GM12878 (cell line): ENCODE results near the gene FAM47E. TPM values are rescaled to one million over a fixed set of nuclear protein-coding genes. Genes with fewer than 3 reads are reported as not detected.
A peak's percentile ranks its signal among the peaks of the same experiment; 100 is the strongest.

Experiments
- ATAC-seq: fragments of 200-7000 bp; cut with Tn5 transposase; 3 replicates; pipeline ENCODE4 v1.9.1; 2020; ENCODE audit warnings: mild to moderate bottlenecking, moderate library complexity
- BruUV-seq: library from RNA; stranded (reverse); fragments of 400-500 nt; replicated peaks from 2 replicates; lab custom pipeline; 2021; lab: Mats Ljungman, UMichigan
- CTCF ChIA-PET: fragments of 300-600 bp; sonication (Branson Sonifier 250); formaldehyde crosslinking; extraction: SDS; loops from one replicate; lab custom pipeline; 2021; ENCODE audit warnings: inconsistent platforms; lab: Yijun Ruan, JAX
- POLR2A ChIA-PET: fragments of 350-600 bp; formaldehyde crosslinking; extraction: SDS; loops from one replicate; lab custom pipeline; 2021; ENCODE audit warnings: inconsistent platforms; lab: Charles Lee
- RAD21 ChIA-PET: fragments of 300-600 bp; sonication (Branson Sonifier 250); formaldehyde crosslinking; loops from one replicate; lab custom pipeline; 2023; ENCODE audit warnings: antibody characterized with exemption; ENCODE audit not compliant: unreplicated experiment; lab: Charles Lee
- SMC1A ChIA-PET: fragments of 300-600 bp; sonication (Branson Sonifier 250); formaldehyde crosslinking; loops from one replicate; lab custom pipeline; 2023; ENCODE audit not compliant: unreplicated experiment, uncharacterized antibody; lab: Charles Lee
- DNase-seq: peaks from one replicate; pipeline ENCODE4 v3.0.0-alpha.2; 2011; ENCODE audit warnings: low read depth, low spot score
- FAIRE-seq: peaks from 3 replicates; lab custom pipeline; 2011; peaks lifted over from hg19 to GRCh38; lab: Jason Lieb, UNC
- H2AFZ ChIP-seq: 2 replicates; pipeline ENCODE4 v1.6.0; 2011; ENCODE audit warnings: low read depth, low read length, control low read depth; ENCODE audit not compliant: control insufficient read depth
- H3K27ac ChIP-seq: 2 replicates; pipeline ENCODE4 v1.5.1; 2011; ENCODE audit warnings: control low read depth; ENCODE audit not compliant: control insufficient read depth, insufficient read depth
- H3K27me3 ChIP-seq, 2 experiments: replicated peaks in 1 of 2; 2 replicates each; pipeline versions ENCODE4 v1.6.0 to v1.6.1; 2011; ENCODE audit warnings: low read length in 1 of 2; ENCODE audit not compliant: control insufficient read depth in 2 of 2, insufficient read depth in 2 of 2
- H3K36me3 ChIP-seq, 2 experiments: 2 replicates each; pipeline ENCODE4 v1.5.1; 2011; ENCODE audit warnings: low read length in 1 of 2; ENCODE audit not compliant: control insufficient read depth in 2 of 2, insufficient read depth in 2 of 2
- H3K4me1 ChIP-seq: 2 replicates; pipeline ENCODE4 v1.6.1; 2011; ENCODE audit warnings: mild to moderate bottlenecking, low read length, moderate library complexity, mixed read lengths; ENCODE audit not compliant: control insufficient read depth, insufficient read depth
- H3K4me2 ChIP-seq: 2 replicates; pipeline ENCODE4 v1.6.0; 2011; ENCODE audit warnings: control low read depth; ENCODE audit not compliant: control insufficient read depth, insufficient read depth
- H3K4me3 ChIP-seq: fragments of 200-600 bp; sonication (generic); 2 replicates; pipeline ENCODE4 v1.5.1; 2016
- H3K79me2 ChIP-seq: 2 replicates; pipeline ENCODE4 v1.6.0; 2011; ENCODE audit warnings: low read length; ENCODE audit not compliant: control insufficient read depth, insufficient read depth
- H3K9ac ChIP-seq: 2 replicates; pipeline ENCODE4 v1.8.0; 2011; ENCODE audit warnings: low read length, control low read depth, mixed read lengths; ENCODE audit not compliant: control insufficient read depth, insufficient read depth
- H3K9me3 ChIP-seq: replicated peaks from 3 replicates; pipeline ENCODE4 v1.5.1; 2011; ENCODE audit warnings: mild to moderate bottlenecking, low read length; ENCODE audit not compliant: control insufficient read depth, insufficient read depth
- H4K20me1 ChIP-seq: 2 replicates; pipeline ENCODE4 v1.6.0; 2011; ENCODE audit not compliant: control insufficient read depth, insufficient read depth
- BHLHE40 ChIP-seq, 2 experiments: fragments of 450-650 bp in 1 of 2; IDR thresholded peaks; 2 replicates each; pipeline ENCODE4 v1.6.1; 2011 to 2017; ENCODE audit warnings: low read depth in 2 of 2, borderline replicate concordance in 1 of 2, improper control_type of control experiment in 1 of 2, low read length in 1 of 2, mild to moderate bottlenecking in 1 of 2
- HDAC6 ChIP-seq: fragments of 200-600 bp; sonication (generic); IDR thresholded peaks from one replicate; pipeline ENCODE4 v1.8.0; 2017; ENCODE audit warnings: antibody characterized with exemption; ENCODE audit not compliant: unreplicated experiment
- KLF5 ChIP-seq: fragments of 450-650 bp; IDR thresholded peaks from 2 replicates; pipeline ENCODE4 v1.6.1; 2014; ENCODE audit warnings: mild to moderate bottlenecking; ENCODE audit not compliant: partially characterized antibody
- MYC ChIP-seq: IDR thresholded peaks from 2 replicates; pipeline ENCODE4 v1.6.1; 2011; ENCODE audit warnings: mild to moderate bottlenecking, low read length, moderate library complexity, inconsistent platforms; ENCODE audit not compliant: insufficient read depth, insufficient replicate concordance, insufficient read length, severe bottlenecking
- NRF1 ChIP-seq: conservative IDR thresholded peaks from 2 replicates; pipeline ENCODE4 v1.6.1; 2011; ENCODE audit warnings: mild to moderate bottlenecking, low read depth, low read length, improper control_type of control experiment
- POLR2A ChIP-seq: IDR thresholded peaks from 2 replicates; pipeline ENCODE4 v1.6.1; 2011; ENCODE audit warnings: low read depth, mild to moderate bottlenecking, low read length
- RUNX3 ChIP-seq: IDR thresholded peaks from 2 replicates; pipeline ENCODE4 v1.6.1; 2012; ENCODE audit warnings: low read length, inconsistent platforms
- SPI1 ChIP-seq: IDR thresholded peaks from 2 replicates; pipeline ENCODE4 v1.6.1; 2011; ENCODE audit warnings: low read depth, mild to moderate bottlenecking, low read length, moderate library complexity, borderline replicate concordance; ENCODE audit not compliant: insufficient read depth
- STAT3 ChIP-seq: IDR thresholded peaks from 2 replicates; pipeline ENCODE4 v1.6.1; 2011; ENCODE audit warnings: low read depth, low read length, improper control_type of control experiment
- SUZ12 ChIP-seq: fragments of 200-600 bp; sonication (generic); IDR thresholded peaks from one replicate; pipeline ENCODE4 v1.6.1; 2018; ENCODE audit warnings: antibody characterized with exemption, mild to moderate bottlenecking; ENCODE audit not compliant: unreplicated experiment
- TAF1 ChIP-seq: IDR thresholded peaks from 2 replicates; pipeline ENCODE4 v1.6.1; 2011; ENCODE audit warnings: mild to moderate bottlenecking, low read depth, low read length, borderline replicate concordance
- ZNF24 ChIP-seq: fragments of 450-650 bp; IDR thresholded peaks from 2 replicates; pipeline ENCODE4 v1.6.1; 2017; ENCODE audit warnings: antibody characterized with exemption, mild to moderate bottlenecking
- ZNF384 ChIP-seq: IDR thresholded peaks from 2 replicates; pipeline ENCODE4 v1.6.1; 2012; ENCODE audit warnings: low read depth, mild to moderate bottlenecking, low read length, improper control_type of control experiment, borderline replicate concordance
- WGBS: methylation state at CpG from one replicate; pipeline ENCODE4 v1.1.6; 2016; ENCODE audit warnings: low lambda C conversion rate; ENCODE audit not compliant: insufficient replicate concordance, insufficient coverage; ENCODE audit errors: missing lambda C conversion rate; 5-methylcytosine and 5-hydroxymethylcytosine counted together
- in situ Hi-C: fragments of 300-500 bp; cut with MboI; formaldehyde crosslinking; loops from 9 replicates; pipeline ENCODE4 v1.14.3; 2018; ENCODE audit warnings: mixed read lengths
- intact Hi-C: fragments of 100-400 bp; cut with micrococcal nuclease; formaldehyde crosslinking; loops from one replicate; pipeline ENCODE4 v1.14.2; 2022; ENCODE audit not compliant: unreplicated experiment
- polyA plus RNA-seq, 11 experiments: library from polyadenylated mRNA; depleted of rRNA in 4 of 11; unstranded in 6 of 11; stranded (reverse) in 5 of 11; fragments of >200 nt; fragmentation: Nextera tagmentation in 4 of 11; fragmentation: Illumina TruSeq in 1 of 11; extraction: Ambion mirVana in 4 of 11; extraction: Trizol in 1 of 11; gene quantifications; 1 replicate in 1 of 11; 2 replicates in 10 of 11; pipeline versions ENCODE4 v1.2.1 to v1.2.3, GENCODE V29; 2011 to 2016; ENCODE audit warnings: inconsistent platforms in 2 of 11, missing spikeins in 2 of 11, low read depth in 1 of 11
- total RNA-seq, 4 experiments: library from RNA; depleted of rRNA in 3 of 4; stranded (reverse); fragments of >200 nt in 3 of 4; fragmentation: Illumina TruSeq in 1 of 4; extraction: Trizol in 1 of 4; gene quantifications; 2 replicates each; pipeline versions ENCODE4 v1.2.1 to v1.2.3, GENCODE V29; 2013 to 2021
- TF ChIP-seq, protein P1 (sequence below): IDR thresholded peaks from 2 replicates; pipeline ENCODE4 v1.6.1; 2012; ENCODE audit warnings: low read depth, low read length, improper control_type of control experiment

Gene FAM47E
- total and polyA plus RNA-seq, 10 of the 15 experiments (the other 5 are each of a cell fraction or from before 2014, with no cell fraction given) = 0.03 TPM; not detected in 9

DNA sequence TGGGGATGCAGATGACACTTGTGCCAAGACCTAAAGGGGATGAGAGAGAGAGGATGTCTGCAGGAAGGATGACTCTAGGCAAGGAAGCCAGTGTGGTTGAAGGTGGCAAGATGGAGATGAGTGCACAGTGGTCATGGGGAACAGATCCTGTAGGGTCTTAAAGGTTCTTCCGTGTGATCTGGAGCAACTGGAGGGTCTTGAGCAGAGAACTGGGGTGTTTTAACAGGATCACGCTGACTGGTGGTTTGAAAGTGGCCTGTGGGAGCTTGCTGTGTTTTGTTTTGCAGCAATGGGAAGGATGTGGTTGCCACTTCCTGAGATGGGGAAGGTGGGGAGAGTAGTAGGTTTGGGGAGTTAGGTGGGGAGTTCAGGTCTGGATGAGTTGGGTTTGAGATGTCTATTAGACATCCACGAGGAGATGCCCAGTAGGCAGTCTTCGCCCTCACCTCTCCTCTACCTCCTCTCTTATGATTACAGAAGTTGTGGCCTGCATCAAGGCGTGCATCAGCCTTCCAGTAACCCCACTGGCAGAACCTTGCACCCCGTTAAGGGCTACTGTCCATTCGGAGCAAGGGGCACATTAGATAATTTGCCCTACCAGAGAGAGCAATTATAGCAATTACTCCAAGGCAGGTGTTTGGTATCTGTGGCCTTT lies 53.6 kb downstream of the FAM47E start:
- in situ Hi-C loops (no loop called here), intact Hi-C loops (no loop called here)
- H3K4me2 ChIP-seq = peak overlapping the region; percentile 58; the same call in 1 of the 2 replicates
- no peak overlapping the region for H3K4me3 ChIP-seq
- POLR2A ChIA-PET = no interaction called here
- CTCF ChIA-PET = no interaction called here
- H3K27me3 ChIP-seq = peaks cover 7 to 23% of the 10 kb centered on the region in 2 experiments
- H3K4me1 ChIP-seq = peaks cover 24% of the 10 kb centered on the region
- H3K36me3 ChIP-seq = no peaks in the 10 kb centered on the region
- H3K27ac ChIP-seq = no peak overlapping the region
- H2AFZ ChIP-seq = no peak overlapping the region
- no peaks in the 10 kb centered on the region for H3K79me2 ChIP-seq
- no peak for TF ChIP-seq ZNF24
- TF ChIP-seq RUNX3 = 0 out of 2 replicates have a peak, but pooled peaks have one; percentile 11
- RAD21 ChIA-PET = no interaction called here
- no TSS peak for BruUV-seq
- FAIRE-seq = no peak
- 49% methylated on average over 7 of the region's 7 CpGs for WGBS
- H3K9me3 ChIP-seq = no peaks in the 10 kb centered on the region; the same call in 1 of the 3 replicates
- no peak for ATAC-seq
- SMC1A ChIA-PET = no interaction called here
- DNase-seq = no peak
- no peaks in the 10 kb centered on the region for H4K20me1 ChIP-seq
- no peak overlapping the region for H3K9ac ChIP-seq

DNA sequence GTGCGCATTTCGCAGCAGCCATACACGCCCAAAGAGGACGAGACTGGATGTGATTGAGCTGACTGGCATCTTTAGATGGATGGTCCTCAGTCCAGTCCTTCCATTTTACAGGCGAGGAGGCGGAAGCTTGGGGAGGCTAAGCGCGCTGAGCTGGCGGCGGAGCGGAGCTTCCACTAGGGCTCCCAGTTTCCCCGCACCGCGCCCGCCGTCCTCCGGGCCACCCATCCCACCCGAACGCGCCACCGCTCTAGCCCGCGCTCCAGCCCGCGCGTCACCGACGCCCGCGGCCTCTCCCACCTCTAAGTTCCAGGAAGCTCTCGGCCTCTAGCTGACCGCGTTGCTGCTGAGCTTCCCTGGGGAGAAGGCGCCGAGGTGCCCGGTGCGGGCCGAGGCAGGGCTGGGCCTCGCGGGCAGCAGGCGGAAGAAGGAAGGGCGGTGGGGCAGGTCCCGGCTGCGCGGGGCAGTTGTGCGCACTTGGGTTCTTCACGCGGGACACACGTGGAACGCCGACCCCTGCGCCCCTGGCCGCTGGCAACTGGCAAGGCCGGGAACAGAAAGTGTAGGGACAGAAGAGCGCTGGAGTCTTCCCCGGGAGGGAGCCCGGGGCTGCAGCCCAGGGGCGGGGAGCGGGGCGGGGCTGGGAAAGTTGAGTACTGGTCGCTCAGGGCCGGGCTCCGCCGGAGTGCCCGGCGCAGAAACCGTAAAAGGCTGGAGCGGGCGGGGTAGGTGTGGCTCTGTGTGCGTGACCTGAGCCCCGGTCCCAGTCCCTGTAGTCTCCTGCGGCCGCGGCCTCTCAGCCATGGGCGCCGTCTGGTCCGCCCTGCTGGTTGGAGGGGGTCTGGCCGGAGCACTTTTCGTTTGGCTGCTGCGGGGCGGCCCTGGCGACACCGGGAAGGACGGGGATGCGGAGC lies 54.7 kb downstream of the FAM47E start, which contains the start of gene STBD1:
STBD1 (plus strand) TSS at position 763 of the 911 bp plus-strand sequence; CDS start at position 800, 37 bp downstream.
- H3K9me3 ChIP-seq = no peaks in the 10 kb centered on the region; the same call in 2 of the 3 replicates
- ChIA-PET RAD21 (no interaction called here), SMC1A (interaction anchor here (0.8 kb wide), 1 partner anchor 9 kb away, joined by 4 read pairs; no protein-coding TSS in a partner anchor), POLR2A (no interaction called here), CTCF (no interaction called here)
- H3K27me3 ChIP-seq = peaks cover 7 to 23% of the 10 kb centered on the region in 2 experiments
- DNase-seq (no peak), ATAC-seq (no peak), FAIRE-seq (no peak)
- H3K9ac ChIP-seq = peak within 1 kb of the TSS; percentile 16; the same call in 1 of the 2 replicates
- peak within 1 kb of the TSS; percentile 45 for H2AFZ ChIP-seq
- peak within 1 kb of the TSS; percentile 65 for H3K4me3 ChIP-seq
- H3K4me1 ChIP-seq = peaks cover 15% of the 10 kb centered on the region
- H3K4me2 ChIP-seq = peak within 1 kb of the TSS; percentile 58
- BruUV-seq = no TSS peak
- in situ Hi-C loops (no loop called here), intact Hi-C loops (no loop called here)
- H3K27ac ChIP-seq = no peak within 1 kb of the TSS
- H3K79me2 ChIP-seq = no peaks in the 10 kb centered on the region
- H4K20me1 ChIP-seq = no peaks in the 10 kb centered on the region
- no peaks in the 10 kb centered on the region for H3K36me3 ChIP-seq
- WGBS = 3% methylated on average over 63 of the region's 85 CpGs
- TF ChIP-seq TAF1 (no peak), STAT3 (no peak), SPI1 (no peak), NRF1 (no peak), ZNF384 (no peak), HDAC6 (peak; percentile 67), POLR2A (no peak), BHLHE40 (IDR thresholded peaks at IDR 0.05; ENCODE audit: borderline replicate concordance in 1 of 2, low read depth in 2 of 2, low read length in 1 of 2) (no peak), SUZ12 (peak; percentile 52), KLF5 (no peak), MYC (no peak)
- TF ChIP-seq, protein P1, sequence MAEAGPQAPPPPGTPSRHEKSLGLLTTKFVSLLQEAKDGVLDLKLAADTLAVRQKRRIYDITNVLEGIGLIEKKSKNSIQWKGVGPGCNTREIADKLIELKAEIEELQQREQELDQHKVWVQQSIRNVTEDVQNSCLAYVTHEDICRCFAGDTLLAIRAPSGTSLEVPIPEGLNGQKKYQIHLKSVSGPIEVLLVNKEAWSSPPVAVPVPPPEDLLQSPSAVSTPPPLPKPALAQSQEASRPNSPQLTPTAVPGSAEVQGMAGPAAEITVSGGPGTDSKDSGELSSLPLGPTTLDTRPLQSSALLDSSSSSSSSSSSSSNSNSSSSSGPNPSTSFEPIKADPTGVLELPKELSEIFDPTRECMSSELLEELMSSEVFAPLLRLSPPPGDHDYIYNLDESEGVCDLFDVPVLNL = no peak
